GM18907 (cell line): ENCODE measurements around the gene KLHDC3.
"Not testable (repeated sequence)": the region's sequence is repeated elsewhere in the genome, so short reads cannot be mapped to it uniquely, and the experiment has no call there.

ENCODE experiments used
- ATAC-seq: cut with Tn5 transposase; IDR thresholded peaks from one replicate; pipeline ENCODE4 v1.9.1; 2021; ENCODE audit warnings: mild to moderate bottlenecking, moderate library complexity; ENCODE audit not compliant: unreplicated experiment

Gene KLHDC3

DNA sequence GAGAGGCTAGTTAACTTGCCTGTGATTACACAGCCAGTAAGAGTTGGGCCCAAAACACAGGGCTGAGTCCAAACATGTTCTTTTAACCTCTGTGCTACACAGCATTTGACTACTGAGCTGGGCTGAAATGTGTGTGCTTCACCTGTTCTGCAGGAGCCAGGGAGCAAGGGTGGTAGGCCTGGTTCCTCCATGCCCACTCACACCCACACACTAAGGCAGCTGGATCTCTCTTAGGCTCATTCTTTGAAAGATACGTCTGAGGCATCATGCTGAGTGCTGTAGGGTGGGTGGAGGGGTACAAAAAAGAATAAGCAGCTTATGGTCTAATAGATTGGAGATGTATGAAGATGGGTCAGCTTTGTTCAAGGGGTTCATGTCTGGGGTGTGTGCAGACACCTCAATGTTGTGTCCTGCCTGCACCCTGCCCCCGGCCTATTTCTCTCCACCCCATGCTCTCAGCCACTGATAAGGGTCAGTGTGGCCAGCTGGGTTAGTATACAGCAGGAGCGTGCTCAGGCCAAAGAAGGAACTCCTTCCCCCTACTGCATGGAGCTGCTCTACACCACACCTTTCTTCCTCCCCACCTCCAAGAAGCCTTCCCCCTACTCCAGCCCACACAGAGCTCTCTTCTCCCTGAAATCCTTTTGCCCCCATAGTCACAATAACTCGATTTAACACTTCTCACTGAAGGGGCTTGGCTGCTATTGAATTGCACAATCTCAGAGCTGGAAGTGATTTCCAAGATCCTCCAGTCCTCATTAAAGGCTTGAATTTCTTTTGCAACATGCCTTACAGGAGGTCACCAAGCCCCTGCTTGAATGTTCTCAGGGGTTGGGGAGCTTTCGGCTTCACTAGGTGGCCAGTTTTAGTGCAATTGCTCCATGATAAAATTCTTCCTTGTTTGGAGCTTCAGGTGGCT, 26.3 kb upstream of the KLHDC3 start:
- ATAC-seq: no peak

DNA sequence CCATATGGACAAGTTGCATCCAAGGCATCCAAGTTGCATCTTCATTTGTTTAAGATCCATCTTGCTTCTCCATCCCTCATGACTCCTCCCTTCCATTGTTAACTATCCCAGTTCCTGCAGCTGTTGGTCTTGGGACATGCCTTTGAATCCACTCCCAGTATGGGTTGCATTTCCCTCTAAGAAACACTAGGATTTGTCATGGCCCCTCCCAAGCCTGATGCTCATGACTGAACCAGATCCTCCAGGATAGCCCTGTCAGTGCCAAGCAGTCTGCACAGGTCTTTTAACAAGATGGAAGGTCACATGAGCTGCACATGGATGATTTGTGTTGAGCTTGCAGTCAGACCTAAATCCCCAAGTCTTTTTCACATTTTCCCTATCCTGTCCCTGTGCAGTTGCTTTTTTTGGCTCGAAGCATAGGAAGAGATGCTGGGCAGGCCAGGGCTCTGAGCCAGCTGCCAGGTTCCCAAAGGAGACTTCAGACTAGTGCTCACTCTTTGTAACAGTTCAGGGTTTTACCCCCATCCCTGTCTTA, 25.5 kb upstream of the KLHDC3 start:
- no peak for ATAC-seq

DNA sequence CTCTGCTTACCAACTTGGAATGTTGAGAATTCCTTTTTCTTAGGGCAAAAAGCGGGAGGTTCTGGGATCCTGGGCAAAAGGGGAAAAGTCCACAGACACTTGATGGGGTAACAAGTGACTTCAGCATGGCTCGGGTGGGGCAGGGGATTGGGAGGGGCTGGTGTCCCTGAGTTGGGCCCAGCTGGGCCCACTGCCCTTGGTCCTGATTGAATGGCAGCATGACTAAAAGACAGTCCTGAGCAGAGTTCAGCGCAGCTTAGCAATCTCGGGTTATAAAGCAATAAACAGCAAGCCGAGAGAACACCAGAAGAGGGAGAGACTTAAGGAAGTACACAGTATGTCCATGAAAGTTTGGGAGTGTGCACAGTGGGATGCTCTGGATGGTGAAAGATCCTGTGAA, 24.1 kb upstream of the KLHDC3 start:
- no peak for ATAC-seq

DNA sequence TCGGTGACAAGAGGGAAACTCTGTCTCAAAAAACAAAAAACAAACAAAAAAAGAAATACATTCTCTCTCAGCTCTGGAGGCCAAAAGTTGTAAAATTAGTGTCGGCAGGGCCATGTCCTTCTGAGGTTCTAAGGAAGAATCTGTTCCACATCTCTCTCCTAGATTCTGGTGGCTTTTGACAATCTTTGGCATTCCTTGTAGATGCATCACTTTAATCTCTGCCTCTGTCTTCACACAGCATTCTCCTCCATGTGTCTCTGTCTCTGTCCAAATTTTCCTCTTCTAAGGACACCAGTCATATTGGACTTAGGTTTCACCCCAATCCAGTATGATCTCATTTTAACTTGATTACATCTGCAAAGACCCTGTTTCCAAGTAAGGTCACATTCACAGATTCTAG, 20.6 kb upstream of the KLHDC3 start:
- no peak for ATAC-seq

- no peak for ATAC-seq
These were observed 17.5 kb upstream of the KLHDC3 start for GRCh38 chr6:42996513-42996912.

- not testable (repeated sequence) for ATAC-seq
These were observed 15.8 kb upstream of the KLHDC3 start for GRCh38 chr6:42998205-42998604.

DNA sequence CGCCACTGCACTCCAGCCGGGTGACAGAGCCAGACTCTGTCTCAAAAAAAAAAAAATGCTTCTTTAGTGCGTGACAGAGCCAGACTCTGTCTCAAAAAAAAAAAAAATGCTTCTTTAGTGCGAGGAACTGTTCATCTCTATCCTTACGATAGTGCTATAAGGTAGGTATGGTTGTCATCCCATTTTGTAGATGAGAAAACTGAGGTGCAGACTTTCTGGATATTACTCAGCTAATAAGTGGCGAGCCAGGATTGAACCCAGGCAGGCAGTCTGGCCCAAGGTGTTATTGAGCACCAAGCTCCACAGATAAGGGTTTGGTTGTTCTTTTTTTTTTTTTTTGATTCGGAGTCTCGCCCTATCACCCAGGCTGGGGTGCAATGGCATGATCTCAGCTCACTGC, 12.2 kb upstream of the KLHDC3 start:
- no peak for ATAC-seq

- no peak for ATAC-seq
These were observed 8.2 kb upstream of the KLHDC3 start for GRCh38 chr6:43005844-43006243.

DNA sequence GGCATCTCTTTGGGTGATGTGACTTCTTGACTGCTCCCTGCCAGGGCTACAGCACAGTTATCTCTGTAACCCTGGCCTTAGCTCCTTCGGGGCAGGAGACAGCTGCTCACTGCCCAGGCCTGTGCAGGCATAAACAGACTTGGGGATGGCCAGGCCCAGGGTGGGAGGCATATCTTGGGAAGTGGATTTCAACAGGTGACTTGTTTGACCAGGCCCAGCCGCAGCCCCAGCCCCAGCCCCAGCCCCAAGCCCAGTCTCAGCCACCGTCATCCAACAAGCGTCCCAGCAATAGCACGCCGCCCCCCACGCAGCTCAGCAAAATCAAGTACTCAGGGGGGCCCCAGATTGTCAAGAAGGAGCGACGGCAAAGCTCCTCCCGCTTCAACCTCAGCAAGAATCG, 7.8 kb upstream of the KLHDC3 start:
- ATAC-seq: no peak

- ATAC-seq: no peak
These were observed 6.9 kb upstream of the KLHDC3 start for GRCh38 chr6:43007126-43007525.

- ATAC-seq: no peak
These were observed 4.9 kb upstream of the KLHDC3 start for GRCh38 chr6:43009124-43009523.

GRCh38 chr6:43011207-43011606, 2.8 kb upstream of the KLHDC3 start:
- ATAC-seq: no peak

- ATAC-seq: no peak
These were observed 1.7 kb upstream of the KLHDC3 start for GRCh38 chr6:43012364-43012763.

DNA sequence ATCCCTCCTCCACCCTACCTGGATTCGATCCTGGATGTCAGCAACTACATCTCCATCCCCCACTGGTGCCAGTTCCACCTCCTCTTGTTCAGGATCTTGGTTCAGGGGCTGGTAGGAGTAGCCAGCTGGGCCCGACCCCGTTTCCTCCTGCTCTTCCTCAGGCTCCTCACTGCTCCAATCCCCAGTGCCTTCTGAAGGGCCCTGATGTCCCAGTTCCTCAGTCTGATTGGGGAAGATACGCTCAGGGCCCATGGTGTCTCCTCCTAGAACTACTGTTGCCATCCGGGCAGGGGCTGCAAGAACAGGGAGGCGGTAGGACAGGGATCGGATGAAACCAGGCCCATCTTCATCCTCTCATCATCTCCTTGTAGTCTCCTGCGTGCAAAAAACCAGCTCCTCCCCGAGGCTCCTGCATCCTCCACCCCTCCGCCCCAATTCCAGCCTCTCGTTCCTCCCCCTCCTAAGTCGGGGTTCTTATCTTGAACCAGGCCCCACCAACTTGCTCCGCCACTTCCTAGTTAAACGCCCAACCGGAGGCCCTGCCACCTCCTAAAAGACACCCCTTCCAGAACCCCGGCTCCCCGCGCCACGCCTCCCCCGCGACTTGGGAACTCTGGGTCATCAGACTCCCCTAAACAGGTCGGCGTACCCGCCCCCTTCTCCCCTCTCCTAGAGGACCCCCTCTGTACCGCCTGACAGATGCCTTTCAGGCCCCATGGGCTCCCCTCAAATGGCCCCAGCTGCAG, 779 bp upstream of the KLHDC3 start:
- ATAC-seq: peak; percentile 1

DNA sequence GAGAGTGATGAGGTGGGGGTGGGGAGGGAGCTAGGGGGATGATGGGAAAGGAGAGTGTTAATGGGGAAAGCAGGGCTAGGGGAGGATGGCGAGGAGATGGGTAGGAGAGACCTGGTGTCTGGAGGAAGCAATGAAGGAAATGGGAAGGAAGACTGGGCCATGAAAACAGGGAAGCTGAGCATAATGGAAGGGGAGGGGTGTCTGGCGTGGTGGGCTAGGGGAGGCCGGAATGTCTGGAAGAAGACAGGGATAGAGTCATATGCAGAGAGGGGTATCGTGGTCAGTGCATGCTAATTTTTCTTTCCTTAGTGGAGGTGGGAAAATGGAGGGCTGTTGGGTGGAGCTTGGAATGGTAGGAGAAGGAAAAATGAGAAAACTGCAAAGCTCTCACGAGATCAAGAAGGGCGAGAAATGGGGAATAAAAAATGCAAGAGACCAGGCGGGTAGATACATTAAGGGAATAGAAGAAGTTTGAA, 423 bp downstream of the KLHDC3 start:
- ATAC-seq: no peak

DNA sequence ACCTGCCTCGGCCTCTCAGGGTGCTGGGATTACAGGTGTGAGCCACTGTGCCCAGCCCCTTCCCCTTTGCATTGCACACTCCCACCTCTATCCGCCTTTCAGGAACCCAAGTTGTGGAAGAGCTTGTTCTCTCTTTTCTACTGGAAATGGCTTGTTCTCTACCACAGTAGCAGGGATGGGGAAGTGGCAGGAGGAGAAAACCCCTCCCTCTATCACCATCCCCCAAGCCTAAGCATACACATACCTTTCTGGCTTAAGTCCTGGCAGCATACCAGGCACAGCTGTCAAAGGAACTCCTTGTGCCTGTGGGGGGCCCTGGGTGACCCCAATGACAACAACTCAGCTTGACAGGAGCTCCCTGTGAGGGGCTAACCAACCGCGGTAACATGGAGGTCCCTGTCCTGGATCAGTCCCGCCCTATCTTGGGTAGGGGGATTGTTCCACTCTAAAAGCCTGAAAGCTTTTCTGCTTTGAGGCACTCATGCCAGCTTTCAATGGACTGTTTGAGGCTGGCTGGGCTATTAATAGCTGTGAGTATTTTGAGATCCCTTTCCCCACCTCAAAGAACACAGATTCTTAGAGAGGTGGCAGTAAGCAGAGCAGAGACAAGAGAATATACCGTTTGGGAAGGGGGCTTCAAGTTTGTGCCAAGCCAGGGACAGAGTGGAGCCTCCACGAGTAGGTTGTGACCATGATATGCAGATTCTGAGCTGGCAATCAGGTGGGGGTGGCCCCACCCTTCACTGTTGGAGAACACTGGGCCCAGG, 2.3 kb downstream of the KLHDC3 start:
- no peak for ATAC-seq

GRCh38 chr6:43016943-43017334, 2.9 kb downstream of the KLHDC3 start:
- no peak for ATAC-seq

GRCh38 chr6:43019152-43019551, 5.1 kb downstream of the KLHDC3 start:
- ATAC-seq: no peak

GRCh38 chr6:43020052-43020705, 6.1 kb downstream of the KLHDC3 start:
- no peak for ATAC-seq

GRCh38 chr6:43020847-43021246, 6.8 kb downstream of the KLHDC3 start:
- ATAC-seq: no peak
